NK-92 treated with Interleukin-12 subunit alpha and Interleukin-12 subunit beta, amount 100 ng/mL, for 24 hours (cell line): Measurements from ENCODE around the gene TAF3.

Source experiments
- DNase-seq: peaks from one replicate; lab custom pipeline; 2025; lab: John Stamatoyannopoulos, UW

TAF3 gene

GRCh38 chr10:8048281-8049008 lies 230.1 kb downstream of the TAF3 start:
- no peak for DNase-seq

- no peak for DNase-seq
These were observed 230.9 kb downstream of the TAF3 start for GRCh38 chr10:8049045-8049864.

- DNase-seq, result no peak
These were observed 231.7 kb downstream of the TAF3 start for GRCh38 chr10:8049865-8050555.

- no peak for DNase-seq
These were observed 232.3 kb downstream of the TAF3 start for GRCh38 chr10:8050556-8051108.

GRCh38 chr10:8051109-8051821 lies 233.0 kb downstream of the TAF3 start:
- DNase-seq, result no peak

- DNase-seq, result no peak
These were observed 233.5 kb downstream of the TAF3 start for GRCh38 chr10:8051851-8052257.

GRCh38 chr10:8052341-8052955 lies 234.1 kb downstream of the TAF3 start:
- no peak for DNase-seq

- DNase-seq, result no peak
These were observed 234.7 kb downstream of the TAF3 start for GRCh38 chr10:8052956-8053445.

GRCh38 chr10:8053446-8054243 lies 235.3 kb downstream of the TAF3 start:
- peak; percentile 79 for DNase-seq

- DNase-seq, result no peak
These were observed 235.9 kb downstream of the TAF3 start for GRCh38 chr10:8054244-8054493.

- peak; percentile 64 for DNase-seq
These were observed 236.4 kb downstream of the TAF3 start, which contains the start of gene GATA3 for GRCh38 chr10:8054494-8055407. Gene GATA3 (plus strand): TSS chr10:8054688. CDS start chr10:8055656, 968 bp downstream.

- peak; percentile 20 for DNase-seq
These were observed 237.4 kb downstream of the TAF3 start for GRCh38 chr10:8055420-8056349.

- DNase-seq, result no peak
These were observed 238.1 kb downstream of the TAF3 start for GRCh38 chr10:8056378-8056777.

- peak; percentile 25 for DNase-seq
These were observed 238.6 kb downstream of the TAF3 start for GRCh38 chr10:8056871-8057331.

GRCh38 chr10:8057636-8058273 lies 239.4 kb downstream of the TAF3 start:
- no peak for DNase-seq

GRCh38 chr10:8058274-8059111 lies 240.2 kb downstream of the TAF3 start:
- DNase-seq, result no peak
